ENCODE results near the gene ATG16L1. TPM values are rescaled to one million over a fixed set of nuclear protein-coding genes. Genes with fewer than 3 reads are reported as not detected.
A peak's percentile ranks its signal among the peaks of the same experiment; 100 is the strongest.

ATG16L1 gene
- total RNA-seq, 1 experiment from 2014 or later: 42.0 TPM

DNA sequence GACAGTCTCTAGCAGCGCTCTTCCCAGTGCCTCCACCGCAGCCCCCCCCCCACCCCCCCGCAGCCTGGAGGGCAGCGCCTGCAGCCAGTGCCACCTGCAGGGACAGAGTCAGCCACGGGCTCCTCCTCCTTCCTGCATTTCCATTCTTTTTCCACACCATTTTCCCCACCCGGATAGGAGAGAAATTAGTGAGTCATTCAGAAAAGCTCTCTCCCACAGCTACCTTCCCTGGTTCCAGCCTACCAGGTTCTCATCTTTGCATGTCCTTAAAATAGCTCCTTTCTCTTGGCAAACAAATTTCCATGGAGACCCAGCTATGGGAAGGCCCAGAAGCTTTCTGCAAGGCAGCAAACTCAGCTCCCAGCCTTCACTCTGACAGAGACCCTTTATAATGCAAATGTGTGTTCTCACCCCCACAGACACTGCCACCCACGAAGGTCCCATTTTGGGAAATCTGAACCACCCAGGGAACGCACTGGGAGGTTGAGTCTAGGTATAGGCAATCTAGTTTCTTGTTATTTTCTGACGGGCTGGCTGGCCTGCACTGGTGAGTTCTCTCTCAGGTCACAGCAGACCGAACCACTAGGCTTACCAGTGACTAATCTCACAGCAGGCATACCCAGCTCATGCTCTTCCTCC lies 41.8 kb upstream of the ATG16L1 start:
- no CpG with 5 or more reads among the region's 10 CpGs for WGBS (ENCODE audit: extremely low coverage, insufficient read length, low lambda C conversion rate)
- H2BK5ac ChIP-seq (ENCODE audit: insufficient read length, low read length): no peak overlapping the region
- no peaks in the 10 kb centered on the region for H3K27me3 ChIP-seq (ENCODE audit: insufficient read depth, low read length)
- no peak overlapping the region for H3K27ac ChIP-seq (ENCODE audit: insufficient read length, low read depth, low read length)
- H3K23me2 ChIP-seq (ENCODE audit: insufficient read length, low read depth, low read length, poor library complexity, severe bottlenecking): no peaks in the 10 kb centered on the region
- H3K4me1 ChIP-seq (ENCODE audit: insufficient read depth, low read length): peaks cover 8% of the 10 kb centered on the region; the same call in 1 of the 2 replicates
- H2AK5ac ChIP-seq (ENCODE audit: insufficient read length, low read length): no peak overlapping the region
- no peak overlapping the region for H3K4me2 ChIP-seq (ENCODE audit: insufficient read depth, insufficient read length, low read length)
- H2BK20ac ChIP-seq (ENCODE audit: low read depth, low read length, poor library complexity, severe bottlenecking): no peak overlapping the region
- no peak overlapping the region for H4K91ac ChIP-seq (ENCODE audit: insufficient read length, low read depth, low read length)
- H3K36me3 Mint-ChIP-seq (ENCODE audit: insufficient read depth in 1 of 3, low read depth in 3 of 3): peaks cover 0 to 4% (median 2%) of the 10 kb centered on the region in 3 experiments; a peak in 3 of 7 replicates
- H3K9me3 Mint-ChIP-seq: peaks cover 0 to 2% of the 10 kb centered on the region in 2 experiments; a peak in 2 of 5 replicates
- H3K27ac Mint-ChIP-seq: peak overlapping the region; percentile 46 to 90 (median 76); a peak in 5 of 7 replicates
- no peak overlapping the region for H3K18ac ChIP-seq (ENCODE audit: insufficient read length, low read depth, low read length)
- H3T11ph ChIP-seq (ENCODE audit: low read length): no peak overlapping the region
- DNase-seq: peak; percentile 76
- H2BK12ac ChIP-seq (ENCODE audit: insufficient read length, low read depth, low read length): no peak overlapping the region
- no peak overlapping the region for H3K56ac ChIP-seq (ENCODE audit: insufficient read length, low read depth, low read length)
- no peak overlapping the region for H3K14ac ChIP-seq (ENCODE audit: insufficient read depth, low read length)
- TF ChIP-seq, protein P1, sequence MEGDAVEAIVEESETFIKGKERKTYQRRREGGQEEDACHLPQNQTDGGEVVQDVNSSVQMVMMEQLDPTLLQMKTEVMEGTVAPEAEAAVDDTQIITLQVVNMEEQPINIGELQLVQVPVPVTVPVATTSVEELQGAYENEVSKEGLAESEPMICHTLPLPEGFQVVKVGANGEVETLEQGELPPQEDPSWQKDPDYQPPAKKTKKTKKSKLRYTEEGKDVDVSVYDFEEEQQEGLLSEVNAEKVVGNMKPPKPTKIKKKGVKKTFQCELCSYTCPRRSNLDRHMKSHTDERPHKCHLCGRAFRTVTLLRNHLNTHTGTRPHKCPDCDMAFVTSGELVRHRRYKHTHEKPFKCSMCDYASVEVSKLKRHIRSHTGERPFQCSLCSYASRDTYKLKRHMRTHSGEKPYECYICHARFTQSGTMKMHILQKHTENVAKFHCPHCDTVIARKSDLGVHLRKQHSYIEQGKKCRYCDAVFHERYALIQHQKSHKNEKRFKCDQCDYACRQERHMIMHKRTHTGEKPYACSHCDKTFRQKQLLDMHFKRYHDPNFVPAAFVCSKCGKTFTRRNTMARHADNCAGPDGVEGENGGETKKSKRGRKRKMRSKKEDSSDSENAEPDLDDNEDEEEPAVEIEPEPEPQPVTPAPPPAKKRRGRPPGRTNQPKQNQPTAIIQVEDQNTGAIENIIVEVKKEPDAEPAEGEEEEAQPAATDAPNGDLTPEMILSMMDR (conservative IDR thresholded peaks at IDR 0.05): no peak
- no peak overlapping the region for H2BK15ac ChIP-seq (ENCODE audit: low read depth, low read length)
- no peak overlapping the region for H2BK120ac ChIP-seq (ENCODE audit: low read depth, low read length, poor library complexity, severe bottlenecking)
- H3K27me3 Mint-ChIP-seq (ENCODE audit: low read depth): peaks cover 4% of the 10 kb centered on the region
- H4K20me1 ChIP-seq (ENCODE audit: control insufficient read depth, insufficient read depth, insufficient read length): no peaks in the 10 kb centered on the region
- H3K79me2 ChIP-seq (ENCODE audit: insufficient read depth, low read length): no peaks in the 10 kb centered on the region
- H3K23ac ChIP-seq (ENCODE audit: insufficient read length, low read depth, low read length): no peak overlapping the region
- no peak overlapping the region for H2AFZ ChIP-seq (ENCODE audit: low read length)
- H3K4me3 Mint-ChIP-seq: peak overlapping the region; percentile 27 to 40; a peak in 2 of 5 replicates
- no peak overlapping the region for H3K9ac ChIP-seq (ENCODE audit: extremely low read depth, insufficient read length, low read length)
- no peak overlapping the region for H4K8ac ChIP-seq (replicated peaks; ENCODE audit: insufficient read length, low read depth, low read length)
- H3K9me3 ChIP-seq (ENCODE audit: control insufficient read depth, low read depth, low read length): no peaks in the 10 kb centered on the region
- no peak overlapping the region for H3K4ac ChIP-seq (ENCODE audit: low read depth, low read length)
- no peaks in the 10 kb centered on the region for H3K79me1 ChIP-seq (ENCODE audit: insufficient read depth, low read depth, low read length, poor library complexity, severe bottlenecking)
- no peak overlapping the region for H4K5ac ChIP-seq (ENCODE audit: insufficient read length, low read depth, low read length)
- peaks cover 40 to 41% of the 10 kb centered on the region in 2 experiments for H3K4me1 Mint-ChIP-seq

Measured in H9 (cell line).